Central memory CD8-positive, alpha-beta T cell (primary cell): ENCODE results near the gene SLC22A17.

Experiments used
- ATAC-seq: fragments of 150-1000 bp; cut with Tn5 transposase; replicated peaks from 2 replicates; pipeline ENCODE4 v1.10.0; 2022; ENCODE audit warnings: mild to moderate bottlenecking, moderate FRiP score, moderate number of reproducible peaks; ENCODE audit not compliant: poor library complexity, severe bottlenecking; ENCODE audit errors: extremely low read depth
- DNase-seq, 2 donors: peaks; one replicate each; pipeline ENCODE4 v3.0.0; 2021; ENCODE audit warnings: low spot score in 2 of 2
- H3K27ac Mint-ChIP-seq: one replicate; pipeline ENCODE4 v1.8.0; 2022; ENCODE audit warnings: low read depth, mild to moderate bottlenecking, moderate library complexity, mixed read lengths
- H3K27me3 Mint-ChIP-seq: one replicate; pipeline ENCODE4 v1.8.0; 2022; ENCODE audit warnings: mixed read lengths
- H3K36me3 Mint-ChIP-seq: one replicate; pipeline ENCODE4 v1.8.0; 2022; ENCODE audit warnings: mild to moderate bottlenecking, moderate library complexity, mixed read lengths; ENCODE audit not compliant: insufficient read depth
- H3K4me1 Mint-ChIP-seq: one replicate; pipeline ENCODE4 v1.8.0; 2022; ENCODE audit warnings: mixed read lengths
- H3K4me3 Mint-ChIP-seq: one replicate; pipeline ENCODE4 v1.8.0; 2022; ENCODE audit warnings: mild to moderate bottlenecking, moderate library complexity, mixed read lengths
- H3K9me3 Mint-ChIP-seq: one replicate; pipeline ENCODE4 v1.8.0; 2022; ENCODE audit warnings: mixed read lengths

SLC22A17 gene

DNA sequence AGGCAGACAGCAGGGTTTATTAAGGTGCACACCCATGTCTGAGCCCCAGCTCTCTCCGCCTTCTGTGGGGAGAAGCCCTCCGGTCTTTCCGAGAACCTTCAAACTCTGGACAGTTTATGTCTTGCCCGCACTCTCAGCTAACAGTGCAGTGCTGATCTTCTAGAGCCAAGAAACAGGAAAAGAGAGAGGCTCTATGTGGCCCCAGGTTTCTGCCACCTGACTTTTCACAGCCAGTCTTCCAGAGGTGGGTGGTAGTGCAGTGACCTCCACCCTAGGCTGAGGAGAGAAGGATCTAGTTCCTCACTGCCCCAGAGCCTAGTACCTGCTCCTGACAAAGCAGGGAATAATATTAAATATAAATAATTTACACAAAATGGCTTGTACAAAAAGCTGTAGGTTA, 4.0 kb upstream of the SLC22A17 start:
- Mint-ChIP-seq H3K9me3 (no peaks in the 10 kb centered on the region), H3K36me3 (peaks cover 2% of the 10 kb centered on the region), H3K27me3 (peaks cover 60% of the 10 kb centered on the region), H3K4me1 (no peaks in the 10 kb centered on the region), H3K4me3 (no peak overlapping the region), H3K27ac (no peak overlapping the region)
- no peak for DNase-seq
- ATAC-seq: no peak

DNA sequence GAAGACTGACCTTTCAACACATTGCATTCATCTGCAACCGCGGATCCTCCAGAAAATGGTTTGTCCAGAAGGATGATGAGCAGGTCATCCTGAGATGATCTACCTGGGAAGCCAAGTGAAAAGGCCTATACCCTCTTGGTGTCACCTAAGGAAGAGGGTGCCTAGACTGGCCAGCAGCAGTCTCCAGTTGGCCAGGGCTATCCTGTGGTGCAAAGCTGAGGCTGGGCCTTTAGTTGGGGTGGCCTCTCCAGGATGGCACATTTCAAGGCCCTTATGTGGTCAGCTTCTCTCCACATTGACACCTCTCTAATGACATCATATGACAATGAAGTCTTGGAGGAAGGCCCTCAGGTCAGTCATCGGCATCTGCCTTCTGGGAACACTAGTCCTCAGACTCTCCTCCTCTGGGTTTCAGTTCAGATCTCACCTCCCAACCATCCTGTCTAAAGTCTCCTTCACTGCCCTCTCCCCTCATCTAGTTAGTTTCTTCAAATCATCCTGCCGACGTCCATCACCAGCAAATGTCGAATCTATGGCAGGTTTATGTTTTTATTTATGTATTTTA, 3.3 kb upstream of the SLC22A17 start:
- no peaks in the 10 kb centered on the region for H3K4me1 Mint-ChIP-seq
- H3K36me3 Mint-ChIP-seq: peaks cover 2% of the 10 kb centered on the region
- no peak for ATAC-seq
- H3K27me3 Mint-ChIP-seq: peaks cover 67% of the 10 kb centered on the region
- H3K4me3 Mint-ChIP-seq: no peak overlapping the region
- DNase-seq: no peak
- H3K27ac Mint-ChIP-seq: no peak overlapping the region
- H3K9me3 Mint-ChIP-seq: no peaks in the 10 kb centered on the region

DNA sequence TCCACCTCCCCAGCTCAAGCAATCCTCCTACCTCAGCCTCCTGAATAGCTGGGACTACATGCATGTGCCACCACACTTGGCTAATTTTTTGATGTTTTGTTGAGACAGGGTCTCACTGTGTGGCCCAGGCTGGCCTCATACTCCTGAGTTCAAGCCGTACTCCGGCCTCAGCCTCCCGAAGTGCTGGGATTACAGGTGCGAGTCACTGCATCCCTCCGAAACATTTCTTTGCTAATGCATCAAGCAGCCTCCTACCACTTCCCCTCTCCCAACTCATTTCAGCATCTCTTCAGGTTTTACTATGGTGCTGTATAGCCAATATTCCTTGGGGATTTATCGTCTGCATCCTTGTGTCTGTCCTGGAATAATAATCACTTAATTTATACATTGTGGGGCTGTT, 2.3 kb upstream of the SLC22A17 start:
- Mint-ChIP-seq H3K9me3 (no peaks in the 10 kb centered on the region), H3K4me1 (no peaks in the 10 kb centered on the region), H3K4me3 (no peak overlapping the region), H3K36me3 (peaks cover 2% of the 10 kb centered on the region), H3K27ac (no peak overlapping the region), H3K27me3 (peaks cover 69% of the 10 kb centered on the region)
- ATAC-seq (no peak), DNase-seq (no peak)

DNA sequence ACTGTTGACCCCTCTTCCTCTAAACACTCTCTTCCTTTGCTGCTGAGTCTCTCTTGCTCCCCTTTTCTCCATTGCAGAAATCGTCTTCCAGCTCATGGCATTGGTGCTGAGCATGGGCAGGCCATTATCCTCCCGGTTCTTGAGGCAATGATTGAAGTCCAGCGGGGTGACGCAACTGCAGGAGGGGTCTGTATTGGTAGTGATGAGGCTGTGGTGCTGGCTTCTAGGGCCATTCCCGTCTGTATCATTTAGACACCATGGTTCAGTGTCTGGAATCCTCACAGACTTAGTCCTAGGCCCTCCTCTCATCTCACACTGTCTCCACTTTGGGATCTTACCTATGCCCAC, 720 bp upstream of the SLC22A17 start:
- H3K9me3 Mint-ChIP-seq: no peaks in the 10 kb centered on the region
- peak overlapping the region; percentile 61 for H3K4me3 Mint-ChIP-seq
- ATAC-seq: no peak
- DNase-seq: no peak
- H3K27me3 Mint-ChIP-seq: peaks cover 75% of the 10 kb centered on the region
- peaks cover 4% of the 10 kb centered on the region for H3K36me3 Mint-ChIP-seq
- H3K4me1 Mint-ChIP-seq: no peaks in the 10 kb centered on the region
- H3K27ac Mint-ChIP-seq: no peak overlapping the region

DNA sequence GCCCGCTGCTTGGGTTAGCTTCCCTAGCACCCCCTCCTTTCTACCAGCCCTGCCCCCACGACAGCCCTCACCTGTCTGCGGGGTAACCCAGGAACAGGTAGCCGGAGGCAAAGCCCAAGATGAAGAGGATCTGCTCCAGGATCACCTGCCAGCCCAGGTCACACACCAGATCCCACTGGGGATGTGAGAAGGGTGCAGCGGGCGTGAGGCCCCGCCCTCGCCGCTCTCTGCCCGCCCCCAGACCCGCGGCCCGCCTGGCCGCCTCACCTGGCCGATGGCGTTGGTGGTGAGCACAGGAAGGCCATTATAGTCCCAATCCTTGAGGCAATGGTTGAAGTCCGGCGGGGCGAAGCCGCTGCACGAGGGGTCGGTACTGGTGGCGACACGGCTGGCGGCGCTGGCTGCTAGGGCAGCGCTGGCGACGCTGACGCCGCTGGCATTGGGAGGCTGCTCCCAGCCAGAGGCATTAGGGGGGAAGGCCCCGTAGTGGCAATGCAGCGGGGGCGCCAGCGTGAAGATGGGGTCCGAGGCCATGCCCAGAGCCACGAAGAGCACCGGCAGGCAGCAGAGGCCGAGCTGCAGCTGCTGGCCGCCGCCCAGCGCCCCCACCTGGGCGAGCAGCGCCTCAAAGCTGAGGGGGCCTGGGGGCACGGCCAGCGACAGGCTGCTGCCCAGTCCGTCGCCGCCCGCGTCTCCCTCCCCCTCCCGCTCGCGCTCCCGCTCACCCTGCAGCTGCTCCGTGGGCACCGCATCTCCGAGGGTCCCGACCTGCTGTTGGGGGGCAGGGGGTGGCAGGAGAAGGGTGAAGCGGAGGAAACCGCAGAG, 794 bp downstream of the SLC22A17 start:
- no peak for ATAC-seq
- peaks cover 78% of the 10 kb centered on the region for H3K27me3 Mint-ChIP-seq
- H3K36me3 Mint-ChIP-seq: peaks cover 4% of the 10 kb centered on the region
- H3K27ac Mint-ChIP-seq: no peak overlapping the region
- H3K4me1 Mint-ChIP-seq: no peaks in the 10 kb centered on the region
- peak overlapping the region; percentile 61 for H3K4me3 Mint-ChIP-seq
- DNase-seq: no peak
- no peaks in the 10 kb centered on the region for H3K9me3 Mint-ChIP-seq

DNA sequence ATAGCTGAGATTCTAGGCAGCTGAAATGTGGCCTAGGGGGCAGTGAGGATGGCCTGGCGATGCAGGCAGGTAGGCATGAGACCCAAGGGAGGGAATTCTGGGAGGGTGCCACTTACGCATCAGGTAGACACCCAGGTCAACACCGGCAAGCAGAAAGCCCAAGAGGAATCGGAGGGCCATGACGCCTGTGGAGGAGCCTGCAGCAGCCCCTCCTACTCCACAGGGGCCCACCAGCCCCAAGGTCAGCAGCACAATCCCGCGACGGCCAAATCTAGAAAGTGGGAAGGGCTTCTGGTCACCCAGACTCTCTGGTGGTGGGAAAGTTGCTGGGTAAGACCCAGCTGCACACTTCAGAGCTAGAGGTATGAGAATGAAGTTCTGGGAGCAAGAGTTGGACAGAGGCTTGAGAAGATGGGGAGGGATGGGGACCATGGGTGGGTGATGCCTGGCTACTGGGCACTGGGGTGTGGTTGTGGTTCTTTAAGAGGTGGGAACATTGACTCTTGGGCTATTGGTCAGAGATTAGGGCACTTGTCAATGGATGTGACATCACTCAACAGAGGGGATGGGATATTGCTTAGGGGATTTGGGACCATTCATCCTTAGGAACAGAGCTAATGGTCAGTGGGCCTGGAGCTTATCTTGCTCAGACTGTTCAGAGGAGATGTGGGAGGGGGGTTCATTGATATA, 3.4 kb downstream of the SLC22A17 start:
- H3K27ac Mint-ChIP-seq: no peak overlapping the region
- no peak overlapping the region for H3K4me3 Mint-ChIP-seq

DNA sequence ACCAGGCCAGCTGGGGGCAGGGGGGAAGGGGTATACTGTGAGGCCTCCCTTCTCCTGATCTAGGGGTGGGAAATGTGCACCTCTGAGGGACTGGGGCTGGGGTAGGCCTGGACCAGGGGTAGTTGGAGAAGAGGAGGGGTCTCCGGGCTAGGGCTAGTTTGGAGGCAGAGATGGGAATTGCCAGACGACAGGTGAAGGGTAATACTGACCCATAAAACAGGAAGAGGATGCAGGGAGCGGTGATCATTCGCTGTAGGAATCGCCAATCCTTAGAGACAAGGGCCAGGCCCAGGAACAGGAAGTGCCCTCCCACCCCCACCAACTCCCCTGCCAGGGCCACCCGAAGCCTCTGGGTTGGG, 4.4 kb downstream of the SLC22A17 start:
- ATAC-seq: no peak
- Mint-ChIP-seq H3K27ac (no peak overlapping the region), H3K36me3 (peaks cover 2% of the 10 kb centered on the region), H3K9me3 (no peaks in the 10 kb centered on the region), H3K4me1 (no peaks in the 10 kb centered on the region), H3K27me3 (peaks cover 66% of the 10 kb centered on the region), H3K4me3 (no peak overlapping the region)
- no peak for DNase-seq

More for the DNA sequence above, 3.4 kb downstream of the SLC22A17 start:
- no peak for ATAC-seq
- peaks cover 76% of the 10 kb centered on the region for H3K27me3 Mint-ChIP-seq
- no peaks in the 10 kb centered on the region for H3K9me3 Mint-ChIP-seq
- no peaks in the 10 kb centered on the region for H3K4me1 Mint-ChIP-seq
- no peak for DNase-seq
- peaks cover 3% of the 10 kb centered on the region for H3K36me3 Mint-ChIP-seq

DNA sequence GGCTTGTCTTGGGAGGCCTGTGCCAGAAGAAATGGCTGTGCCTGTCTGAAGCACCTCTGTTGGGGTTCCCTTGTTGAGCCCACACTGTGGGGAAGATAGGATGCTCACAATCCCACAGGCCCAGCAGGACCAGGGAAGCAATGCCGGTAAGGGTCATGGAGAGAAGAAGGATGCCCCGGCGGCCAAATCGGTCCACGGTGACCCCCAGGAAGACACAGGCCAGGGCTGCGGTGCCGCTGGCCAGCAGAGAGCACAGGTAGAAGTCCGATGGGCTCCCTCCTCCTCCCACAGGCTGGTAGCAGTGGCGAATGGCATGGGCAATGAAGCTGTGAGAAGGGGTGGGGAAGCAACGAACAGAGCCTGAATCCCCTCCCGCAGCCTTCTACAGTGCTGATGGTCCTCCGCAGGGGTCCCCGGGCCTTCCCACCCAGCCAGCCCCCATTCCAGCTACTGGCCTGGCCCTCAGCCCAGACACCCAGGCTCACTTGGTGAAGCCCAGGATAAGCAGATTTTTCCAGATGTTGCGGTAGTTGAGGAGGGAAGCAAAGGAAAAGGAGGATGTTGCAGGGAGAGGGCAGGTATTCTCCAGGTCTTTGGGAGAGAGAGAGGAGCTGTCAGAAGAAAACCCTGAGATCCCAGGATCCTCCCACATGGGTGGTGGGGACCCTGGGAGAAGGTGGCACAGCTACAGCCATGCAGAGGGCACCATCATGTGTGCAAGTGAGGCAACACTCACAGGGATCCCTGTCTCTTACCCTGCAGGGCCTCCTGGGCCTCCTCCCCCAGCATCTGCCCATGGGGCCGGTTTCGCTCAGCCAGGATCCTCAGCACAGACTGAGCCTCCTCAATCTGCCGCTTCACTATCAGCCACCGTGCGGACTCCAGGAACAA, 5.0 kb downstream of the SLC22A17 start:
- Mint-ChIP-seq H3K36me3 (peaks cover 2% of the 10 kb centered on the region), H3K4me3 (no peak overlapping the region), H3K4me1 (no peaks in the 10 kb centered on the region), H3K9me3 (no peaks in the 10 kb centered on the region), H3K27me3 (peaks cover 60% of the 10 kb centered on the region), H3K27ac (no peak overlapping the region)
- DNase-seq (no peak), ATAC-seq (no peak)

DNA sequence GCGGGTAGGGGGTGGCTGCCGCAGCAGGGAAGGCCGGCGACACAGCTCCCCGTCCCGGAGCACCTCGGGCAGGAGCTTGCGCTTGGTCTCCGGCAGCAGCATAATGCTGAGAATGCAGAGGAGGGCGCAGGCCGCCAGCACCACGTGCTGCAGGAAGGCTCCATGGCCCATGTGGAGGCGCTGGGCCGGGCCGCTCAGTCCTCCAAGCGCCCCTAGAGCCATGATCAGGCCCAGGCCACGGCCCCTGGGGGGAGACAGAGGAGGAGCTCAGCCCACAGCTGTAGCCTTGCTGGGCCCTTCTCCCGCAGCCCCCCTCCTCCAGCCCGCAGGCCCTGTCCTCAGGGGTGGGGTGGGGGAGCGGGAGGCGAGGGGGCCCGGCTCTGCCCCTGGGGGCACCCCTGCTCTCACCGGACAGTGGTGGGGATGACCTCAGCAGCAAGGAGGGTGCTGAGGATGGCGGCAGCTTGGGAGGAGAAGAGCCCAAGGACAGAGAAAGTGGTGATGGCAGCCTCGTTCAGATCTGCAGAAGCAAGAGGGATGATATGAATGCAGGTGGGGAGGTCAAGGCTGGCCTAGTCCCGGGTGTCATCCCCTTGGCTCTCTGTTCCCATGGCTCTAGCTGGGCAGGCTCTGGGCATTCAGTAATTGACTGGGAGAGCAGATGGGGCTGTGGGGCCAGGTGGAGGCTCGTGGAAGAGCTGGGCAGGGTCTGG, 5.8 kb downstream of the SLC22A17 start:
- Mint-ChIP-seq H3K4me3 (no peak overlapping the region), H3K36me3 (peaks cover 2% of the 10 kb centered on the region), H3K27me3 (peaks cover 67% of the 10 kb centered on the region), H3K4me1 (no peaks in the 10 kb centered on the region), H3K27ac (no peak overlapping the region), H3K9me3 (no peaks in the 10 kb centered on the region)
- no peak for ATAC-seq
- no peak for DNase-seq

DNA sequence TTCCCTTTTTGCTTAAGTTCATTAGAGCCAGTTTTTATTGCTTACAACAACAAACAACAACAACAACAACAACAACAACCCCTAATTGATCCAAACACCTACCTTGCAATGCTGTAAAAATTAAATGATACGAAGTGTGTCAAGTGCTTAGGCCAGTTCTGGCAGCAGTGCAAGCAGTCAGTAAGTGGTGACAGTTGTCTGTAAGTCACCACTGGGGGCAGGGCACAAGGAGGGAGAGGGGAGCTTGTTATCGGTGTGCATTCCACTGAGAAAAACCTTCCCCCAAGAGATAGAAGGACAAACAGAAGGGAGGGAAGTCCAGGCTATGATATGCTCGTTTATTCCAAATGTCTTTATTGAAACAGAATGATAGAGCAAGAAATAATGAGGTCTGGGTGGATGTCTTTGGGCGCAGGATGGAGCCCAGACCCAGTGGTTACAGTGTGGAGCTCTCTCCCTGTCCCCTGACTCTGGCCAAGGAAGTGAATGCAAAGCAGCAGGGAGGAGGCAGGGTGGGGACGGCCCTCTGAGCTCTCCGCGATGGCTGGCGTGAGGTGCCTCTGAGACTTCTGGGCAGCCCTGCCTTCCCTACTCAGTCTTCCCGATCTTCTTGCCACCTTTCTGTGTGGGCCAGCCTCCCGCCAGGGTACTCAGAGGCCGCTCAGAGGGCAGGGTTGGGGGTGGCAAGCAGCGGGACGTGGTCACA, 6.5 kb downstream of the SLC22A17 start:
- Mint-ChIP-seq H3K27ac (no peak overlapping the region), H3K4me3 (no peak overlapping the region), H3K9me3 (no peaks in the 10 kb centered on the region), H3K27me3 (peaks cover 63% of the 10 kb centered on the region), H3K36me3 (peaks cover 2% of the 10 kb centered on the region), H3K4me1 (no peaks in the 10 kb centered on the region)
- DNase-seq: no peak
- no peak for ATAC-seq

DNA sequence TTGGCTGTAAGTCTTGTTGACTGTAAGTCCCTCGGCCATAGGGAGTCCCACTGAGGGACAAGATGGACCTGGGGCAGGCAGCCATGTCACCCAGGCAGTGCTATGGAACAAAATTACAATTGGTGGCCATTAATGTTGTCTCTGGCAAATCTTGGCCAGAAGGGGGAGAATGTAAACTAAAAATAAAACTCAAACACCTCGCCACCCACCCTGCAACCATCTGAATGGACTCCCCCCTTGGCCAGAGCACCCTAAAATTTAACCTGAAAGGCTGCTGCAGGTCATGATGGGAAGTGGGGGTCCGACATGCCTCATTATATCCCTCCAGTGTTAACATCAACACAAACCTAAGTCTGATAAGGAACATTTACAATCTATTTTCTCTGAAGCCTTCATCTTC, 8.2 kb downstream of the SLC22A17 start:
- Mint-ChIP-seq H3K4me1 (no peaks in the 10 kb centered on the region), H3K27me3 (peaks cover 51% of the 10 kb centered on the region)

More for the DNA sequence above, 8.2 kb downstream of the SLC22A17 start:
- Mint-ChIP-seq H3K27ac (no peak overlapping the region), H3K9me3 (no peaks in the 10 kb centered on the region), H3K36me3 (peaks cover 2% of the 10 kb centered on the region), H3K4me3 (no peak overlapping the region)
- DNase-seq: no peak
- no peak for ATAC-seq
